Stimulated activated naive CD4-positive, alpha-beta T cell treated with Interleukin-2 at 50 U/mL for 16 hours (primary cell): ENCODE measurements around the gene HOXD12.

ENCODE experiments used
- DNase-seq: peaks from one replicate; lab custom pipeline; 2025; lab: John Stamatoyannopoulos, UW

HOXD12 gene

GRCh38 chr2:176106581-176107539 lies 7.3 kb downstream of the HOXD12 start, which contains the start of gene HOXD11:
Gene HOXD11, plus strand, starts transcription at chr2:176107280. Its CDS starts 76 bp downstream, at chr2:176107356.
- DNase-seq, result no peak

DNA sequence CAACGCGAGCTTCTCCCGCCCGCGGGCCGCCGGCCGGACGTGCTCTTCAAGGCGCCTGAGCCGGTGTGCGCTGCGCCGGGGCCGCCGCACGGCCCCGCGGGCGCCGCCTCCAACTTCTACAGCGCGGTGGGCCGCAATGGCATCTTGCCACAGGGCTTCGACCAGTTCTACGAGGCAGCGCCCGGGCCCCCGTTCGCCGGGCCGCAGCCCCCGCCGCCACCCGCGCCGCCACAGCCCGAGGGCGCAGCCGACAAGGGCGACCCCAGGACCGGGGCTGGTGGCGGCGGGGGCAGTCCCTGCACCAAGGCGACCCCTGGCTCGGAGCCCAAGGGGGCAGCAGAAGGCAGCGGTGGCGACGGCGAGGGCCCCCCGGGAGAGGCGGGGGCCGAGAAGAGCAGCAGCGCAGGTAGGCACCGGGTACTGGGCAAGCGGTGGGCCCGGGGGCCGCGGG lies 8.2 kb downstream of the HOXD12 start:
- no peak for DNase-seq

- no peak for DNase-seq
Measured at GRCh38 chr2:176109192-176109901, 9.8 kb downstream of the HOXD12 start.

DNA sequence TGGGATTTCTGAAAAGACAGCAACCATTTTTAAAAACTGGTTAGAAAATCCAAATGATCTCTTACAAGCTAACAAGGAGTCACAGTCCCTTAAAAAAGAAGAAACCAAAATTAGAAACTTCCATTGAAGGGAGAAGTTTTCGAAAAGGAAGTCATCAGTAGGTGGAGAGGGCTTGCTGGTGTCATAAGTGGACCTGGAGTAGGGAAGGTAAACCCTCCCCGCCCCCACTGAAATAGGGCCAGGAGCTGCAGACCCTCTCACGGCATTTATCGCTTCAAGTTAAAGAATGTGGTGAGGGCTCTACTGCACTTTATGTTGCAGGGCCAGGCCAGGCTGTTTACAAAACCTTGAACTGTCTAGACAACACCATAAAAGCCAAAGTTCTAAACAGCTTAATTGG lies 10.4 kb downstream of the HOXD12 start:
- no peak for DNase-seq

DNA sequence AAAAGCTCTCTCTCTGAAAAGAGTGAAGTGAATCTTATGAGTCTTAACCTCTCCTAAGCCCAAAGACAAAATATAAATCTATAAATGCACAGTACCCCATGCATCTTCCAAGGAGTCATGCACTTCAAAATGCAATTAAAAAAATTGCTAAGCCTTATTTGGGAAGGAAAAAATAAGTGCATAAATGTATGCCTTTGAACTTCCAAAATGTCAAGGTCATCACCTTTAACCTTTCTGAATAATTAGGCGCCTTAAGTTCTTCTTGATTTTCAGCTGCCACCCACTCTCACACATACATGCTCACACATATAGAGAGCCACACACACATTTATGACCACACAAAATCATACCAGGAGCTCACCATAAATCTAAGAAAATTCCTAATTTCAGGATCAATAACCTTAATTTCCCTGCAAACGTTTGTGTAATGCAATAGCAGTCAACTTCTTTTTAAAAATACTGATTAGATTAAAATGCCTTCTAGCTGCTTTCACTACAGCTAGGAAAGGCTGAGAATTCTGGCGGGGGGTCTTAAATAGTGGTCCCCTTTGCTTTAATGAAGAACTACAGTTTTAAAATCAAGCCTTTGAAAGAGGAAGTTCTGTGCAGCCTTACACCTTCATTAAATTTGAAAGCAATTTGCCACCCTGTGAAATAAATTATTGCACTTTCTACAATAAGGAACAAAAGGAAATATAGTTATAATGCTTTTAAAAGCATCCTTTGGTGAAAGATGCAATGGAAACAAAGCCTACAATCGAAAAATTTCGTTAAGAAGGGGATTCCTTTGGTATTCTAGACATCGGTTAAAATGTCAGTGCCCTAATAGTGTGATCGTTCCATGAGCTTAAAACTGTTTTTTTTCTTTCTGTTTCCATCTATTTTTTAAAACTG lies 11.1 kb downstream of the HOXD12 start:
- no peak for DNase-seq

- no peak for DNase-seq
Measured at GRCh38 chr2:176111309-176111663, 11.7 kb downstream of the HOXD12 start.

- no peak for DNase-seq
Measured at GRCh38 chr2:176111846-176112374, 12.3 kb downstream of the HOXD12 start.

DNA sequence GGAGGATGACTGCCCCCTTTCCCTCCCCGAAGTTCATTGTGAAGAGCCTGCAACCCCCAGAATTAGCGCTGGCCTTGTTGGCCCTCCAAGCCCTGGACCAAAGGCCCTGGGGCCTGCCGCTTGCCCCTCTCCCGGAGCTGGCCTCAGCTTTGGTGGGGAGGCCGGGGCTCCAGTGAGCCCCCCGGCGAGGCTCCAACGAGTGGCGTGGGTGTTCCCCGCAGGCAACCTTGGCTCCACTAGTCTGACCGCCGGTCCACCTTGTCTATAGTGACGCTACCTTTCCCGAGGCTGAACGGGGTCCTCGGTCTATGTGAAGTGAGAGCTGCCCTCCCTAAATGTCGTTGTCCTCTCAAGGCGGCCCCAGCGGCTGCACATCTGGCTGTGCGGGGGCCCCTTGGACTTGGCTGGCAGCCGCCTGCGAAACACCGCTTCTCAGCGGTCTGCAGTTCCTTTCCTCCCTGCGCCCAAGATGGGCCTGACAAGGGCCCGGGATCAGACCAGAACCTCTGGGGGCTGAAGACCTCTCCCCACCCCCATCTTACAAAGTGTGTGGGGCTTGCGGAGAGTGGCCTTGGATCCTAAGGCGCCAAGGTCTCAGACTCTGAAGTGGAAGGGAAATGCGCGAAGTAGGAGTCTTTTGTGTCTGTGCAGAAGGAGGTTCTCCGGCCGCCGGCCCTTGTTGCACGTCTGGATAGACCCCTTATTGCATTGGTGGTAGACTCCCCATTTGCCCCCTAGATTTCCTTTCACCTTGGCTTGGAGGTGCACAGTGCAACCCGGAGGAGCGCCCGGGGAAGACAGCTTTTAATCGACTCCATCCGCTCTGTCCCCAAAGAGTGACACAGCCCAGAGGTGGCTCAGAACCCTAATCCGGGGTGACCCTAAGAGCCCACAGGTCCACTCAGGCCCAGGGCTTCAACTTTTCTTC lies 13.0 kb downstream of the HOXD12 start:
- no peak for DNase-seq

DNA sequence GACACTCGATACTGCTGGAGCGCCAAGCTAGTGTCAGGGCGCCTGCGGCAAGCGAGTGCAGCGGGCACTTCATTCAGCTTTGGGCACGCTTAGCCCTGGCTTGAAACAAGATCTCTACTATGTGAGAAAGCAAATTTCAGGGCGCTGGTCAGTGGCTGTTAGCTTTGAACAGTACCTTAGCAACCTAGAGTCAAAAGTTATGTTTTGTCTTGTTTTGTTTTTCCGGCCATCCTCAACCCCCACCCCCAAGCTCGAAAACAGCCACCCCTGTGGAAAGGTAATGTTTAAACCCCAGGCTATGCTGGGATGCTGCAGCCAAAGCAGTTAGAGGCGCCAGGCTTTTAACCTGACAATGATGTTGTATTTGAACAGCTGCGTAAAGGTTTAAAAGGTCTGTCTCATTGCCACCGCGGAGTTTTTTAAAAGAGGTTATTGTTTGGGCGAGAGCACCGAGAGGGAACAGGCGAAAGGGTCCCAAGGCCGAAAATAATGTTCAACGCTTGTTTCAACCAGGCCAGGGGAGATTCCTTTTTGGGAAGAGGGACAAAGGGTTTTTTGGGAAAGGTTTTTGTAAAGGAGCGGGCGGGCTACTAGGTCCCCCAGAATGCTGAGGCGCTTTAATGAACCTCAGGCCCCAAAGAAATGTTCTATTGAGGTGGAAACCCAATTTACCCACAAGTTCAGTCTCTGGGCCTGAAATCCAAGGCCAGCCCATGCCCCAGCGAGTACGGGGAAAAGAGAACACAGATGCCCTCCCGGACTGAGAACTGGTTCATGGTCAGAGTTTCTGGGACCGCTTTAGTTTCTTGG lies 14.7 kb downstream of the HOXD12 start:
- no peak for DNase-seq

- DNase-seq, result no peak
Measured at GRCh38 chr2:176114930-176115625, 15.5 kb downstream of the HOXD12 start.

GRCh38 chr2:176115883-176116813 lies 16.6 kb downstream of the HOXD12 start, which contains the start of gene HOXD10:
Gene HOXD10, plus strand, starts transcription at chr2:176116778. Its CDS starts 56 bp downstream, at chr2:176116834.
- no peak for DNase-seq

GRCh38 chr2:176117162-176117822 lies 17.7 kb downstream of the HOXD12 start:
- DNase-seq, result no peak

GRCh38 chr2:176117823-176118371 lies 18.3 kb downstream of the HOXD12 start:
- DNase-seq, result no peak

DNA sequence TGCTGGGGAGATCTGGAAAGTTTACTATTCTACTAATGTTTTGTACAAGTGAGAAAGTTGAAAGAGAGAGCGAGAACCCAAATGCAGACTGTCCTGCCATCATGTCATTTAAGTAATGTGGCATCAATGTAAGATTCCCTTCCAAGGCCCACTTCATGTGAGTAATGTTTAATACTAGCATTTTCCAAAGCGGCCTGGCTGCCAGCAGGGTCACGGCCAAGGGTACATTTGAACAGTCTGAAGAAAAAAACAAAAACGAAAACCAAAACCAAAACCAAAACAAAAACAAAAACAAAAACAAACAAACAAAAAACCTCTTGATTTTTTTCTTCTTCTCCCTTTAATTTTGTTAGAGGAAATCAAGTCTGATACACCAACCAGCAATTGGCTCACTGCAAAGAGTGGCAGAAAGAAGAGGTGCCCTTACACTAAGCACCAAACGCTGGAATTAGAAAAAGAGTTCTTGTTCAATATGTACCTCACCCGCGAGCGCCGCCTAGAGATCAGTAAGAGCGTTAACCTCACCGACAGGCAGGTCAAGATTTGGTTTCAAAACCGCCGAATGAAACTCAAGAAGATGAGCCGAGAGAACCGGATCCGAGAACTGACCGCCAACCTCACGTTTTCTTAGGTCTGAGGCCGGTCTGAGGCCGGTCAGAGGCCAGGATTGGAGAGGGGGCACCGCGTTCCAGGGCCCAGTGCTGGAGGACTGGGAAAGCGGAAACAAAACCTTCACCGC lies 19.2 kb downstream of the HOXD12 start:
- no peak for DNase-seq

DNA sequence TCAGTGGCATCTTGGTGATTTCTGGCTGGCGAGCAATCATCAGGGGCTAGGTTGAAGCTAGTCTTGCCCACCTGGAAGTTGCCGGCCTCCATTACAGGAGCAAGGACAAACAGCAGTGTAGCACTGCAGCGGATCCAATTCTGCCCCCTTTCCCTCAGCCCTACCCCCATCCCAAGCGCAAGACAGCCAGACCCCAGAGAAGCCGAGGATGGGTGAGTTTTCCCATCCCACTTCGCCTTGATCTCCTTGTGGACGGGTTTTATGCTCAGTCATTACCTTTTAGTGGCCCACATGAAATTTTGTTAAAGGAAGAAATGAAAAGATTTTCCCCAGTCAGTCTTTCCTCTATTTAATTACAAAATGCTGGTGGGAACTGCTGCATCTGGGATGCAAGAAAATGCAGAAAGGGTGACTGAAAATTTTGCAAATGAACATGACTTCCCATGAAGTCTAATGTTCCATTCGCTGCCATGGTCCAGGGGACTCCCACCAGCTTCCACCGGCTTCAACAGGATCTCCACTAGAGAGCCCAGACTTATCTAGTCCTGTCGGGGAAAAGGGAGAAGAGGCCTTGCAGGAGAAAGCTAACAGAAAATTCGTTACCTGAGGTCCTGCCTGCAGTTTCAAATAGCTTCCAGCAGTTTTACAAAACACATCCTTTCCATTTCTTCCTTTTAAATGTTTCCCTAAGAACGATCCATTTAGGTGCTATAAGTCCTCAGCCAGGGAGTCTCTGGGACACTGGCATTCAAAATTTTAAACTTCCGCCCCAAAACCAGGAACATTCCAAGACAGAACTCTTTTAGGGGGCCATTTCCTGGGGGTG lies 21.0 kb downstream of the HOXD12 start:
- no peak for DNase-seq
